ENCODE measurements around the gene ADK.

ADK gene

DNA sequence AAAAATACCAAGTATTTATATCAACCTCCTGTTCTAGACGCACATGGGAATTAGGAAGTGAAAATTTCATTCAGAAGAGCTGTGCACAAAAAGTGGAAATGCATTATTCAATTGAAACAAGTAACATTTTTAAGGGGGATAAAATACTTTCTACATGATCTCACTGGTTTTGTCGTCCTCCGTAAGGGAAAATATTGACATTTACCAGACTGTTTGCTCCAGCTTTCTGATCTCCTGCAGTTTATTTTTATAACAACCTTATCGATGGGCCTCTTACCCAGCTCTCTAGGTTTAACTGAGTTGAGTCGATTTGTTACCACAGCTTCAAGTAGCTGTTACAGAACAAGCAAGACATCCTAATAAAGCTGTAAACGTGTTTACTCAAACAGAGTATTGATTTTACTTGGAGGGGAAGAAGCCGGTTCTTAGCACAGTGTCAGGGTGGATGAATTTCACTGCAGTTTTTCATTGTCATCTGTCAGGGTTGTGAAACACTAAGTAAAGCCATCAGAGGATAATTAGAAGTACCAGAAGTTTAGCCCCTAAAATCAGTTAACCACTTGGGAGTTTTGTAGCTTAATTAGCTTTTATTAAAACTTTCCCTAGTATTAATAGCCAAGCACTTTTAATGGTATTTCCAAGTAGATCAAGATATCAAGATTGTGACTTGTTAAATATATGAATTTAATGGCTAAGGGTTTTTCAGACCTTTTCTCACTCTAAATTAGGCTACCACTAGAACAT is 532.8 kb downstream of the ADK start:
- peak; percentile 7 for DNase-seq

DNA sequence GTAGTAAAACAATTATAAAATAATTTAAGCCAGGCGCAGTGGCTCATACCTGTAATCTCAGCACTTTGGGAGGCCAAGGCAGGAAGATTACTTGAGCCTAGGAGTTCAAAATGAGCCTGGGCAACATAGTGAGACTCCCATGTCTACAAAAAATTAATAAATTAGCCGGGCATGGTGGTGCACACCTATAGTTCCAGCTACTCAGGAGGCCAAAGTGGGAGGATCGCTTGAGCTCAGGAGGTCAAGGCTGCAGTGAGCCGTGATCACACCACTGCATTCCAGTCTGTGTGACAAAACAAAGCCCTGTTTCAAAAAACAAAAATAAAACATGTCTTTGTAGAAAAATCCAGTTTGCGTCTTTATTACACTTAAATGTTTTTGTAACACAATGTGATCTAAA is 533.4 kb downstream of the ADK start:
- no peak for DNase-seq

DNA sequence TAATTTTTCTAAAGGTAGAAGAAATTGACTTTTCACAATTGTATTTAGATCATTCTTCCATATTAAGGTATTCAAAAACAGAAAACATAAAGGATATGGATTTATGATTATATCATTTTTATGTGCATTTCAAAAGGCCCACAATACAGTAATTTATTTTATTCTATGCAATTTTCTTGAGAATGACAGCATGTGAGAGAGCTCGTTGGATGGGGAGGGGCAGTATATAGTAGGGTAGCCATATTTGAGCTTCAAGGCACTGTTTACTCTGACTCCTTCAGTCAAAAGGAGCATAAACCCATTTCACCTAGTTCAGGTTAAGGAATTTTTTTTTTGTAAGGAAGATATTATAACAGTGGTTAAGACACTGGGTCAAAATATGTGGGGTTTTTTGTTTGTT is 534.5 kb downstream of the ADK start:
- no peak for DNase-seq

GRCh38 chr10:74690393-74690792 is 539.4 kb downstream of the ADK start:
- no peak for DNase-seq

GRCh38 chr10:74691164-74691563 is 540.1 kb downstream of the ADK start:
- no peak for DNase-seq

DNA sequence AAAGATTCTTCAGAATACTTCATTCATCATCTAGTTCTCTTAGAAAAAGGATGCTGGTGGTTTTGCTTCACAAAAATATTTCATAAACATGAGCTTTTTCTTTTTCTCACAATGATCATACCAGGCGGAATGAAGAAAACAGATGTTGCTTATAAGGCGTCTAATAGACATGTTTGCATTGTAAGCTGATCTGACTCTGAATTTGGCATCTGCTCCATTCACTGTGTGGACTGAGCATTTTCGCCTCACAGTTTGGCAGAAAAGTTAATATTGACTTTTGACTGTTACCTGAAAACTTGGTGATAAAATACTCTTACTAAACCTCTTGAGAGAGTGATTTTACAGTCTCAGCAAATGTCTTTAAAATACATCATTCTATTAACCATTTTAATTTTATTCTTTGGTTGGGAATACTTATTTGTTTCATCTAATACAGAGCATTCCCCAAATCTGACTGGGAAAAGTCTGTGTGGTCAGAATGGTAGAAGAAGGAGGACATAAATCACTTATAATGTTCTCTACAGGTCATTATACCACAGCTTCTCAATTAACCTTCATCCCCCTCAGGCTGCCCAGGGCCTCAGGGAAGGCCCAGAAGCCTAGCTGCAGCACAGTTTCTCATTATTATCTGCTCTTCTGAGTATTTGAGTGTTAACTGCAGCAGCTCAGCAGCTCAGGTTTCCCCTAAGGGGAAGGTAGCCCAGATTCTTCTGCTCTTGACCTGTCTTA is 553.8 kb downstream of the ADK start:
- DNase-seq, result no peak

GRCh38 chr10:74705358-74705980 is 554.4 kb downstream of the ADK start:
- no peak for DNase-seq

GRCh38 chr10:74706966-74707365 is 555.9 kb downstream of the ADK start:
- DNase-seq, result no peak

DNA sequence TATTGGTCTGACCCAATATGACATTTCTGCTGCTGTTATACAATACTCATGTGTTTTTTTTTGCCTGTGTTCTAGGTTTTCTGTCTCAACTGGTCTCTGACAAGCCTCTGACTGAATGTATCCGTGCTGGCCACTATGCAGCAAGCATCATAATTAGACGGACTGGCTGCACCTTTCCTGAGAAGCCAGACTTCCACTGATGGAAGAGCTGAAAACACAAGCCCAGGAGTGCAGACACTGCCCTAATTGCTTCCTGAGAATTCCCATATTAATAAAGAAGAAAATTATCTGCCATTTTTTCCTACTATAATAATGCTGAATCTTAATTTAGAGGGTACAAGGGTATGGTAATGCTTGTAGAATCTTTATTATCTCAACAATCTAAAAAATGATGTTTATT is 557.2 kb downstream of the ADK start:
- no peak for DNase-seq

GRCh38 chr10:74718208-74718607 is 567.2 kb downstream of the ADK start:
- no peak for DNase-seq

- DNase-seq, result no peak
Measured at GRCh38 chr10:74728225-74728624, 577.2 kb downstream of the ADK start.

DNA sequence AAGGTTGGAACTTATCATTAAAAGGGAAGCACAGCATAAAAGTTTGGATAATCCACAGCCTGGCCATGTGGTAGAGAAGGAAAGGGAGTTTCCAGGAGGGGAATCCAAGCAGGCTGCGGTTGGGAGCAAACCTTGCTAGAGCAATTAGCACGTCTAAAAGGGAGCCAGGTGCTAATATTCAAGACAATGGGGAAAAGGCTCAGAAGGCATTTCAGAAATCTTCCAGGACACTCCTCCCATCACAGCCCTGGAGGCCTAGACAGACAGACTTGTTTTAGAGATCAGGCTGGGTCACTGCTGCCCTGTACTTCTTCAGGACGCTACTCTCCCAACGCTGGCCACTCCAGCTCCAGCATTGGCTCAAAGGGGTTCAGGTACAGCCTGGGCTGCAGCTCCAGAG is 579.2 kb downstream of the ADK start:
- no peak for DNase-seq

- DNase-seq, result no peak
Measured at GRCh38 chr10:74733612-74734011, 582.6 kb downstream of the ADK start.

GRCh38 chr10:74736029-74736428 is 585.0 kb downstream of the ADK start:
- no peak for DNase-seq

- no peak for DNase-seq
Measured at GRCh38 chr10:74738052-74738451, 587.0 kb downstream of the ADK start.

DNA sequence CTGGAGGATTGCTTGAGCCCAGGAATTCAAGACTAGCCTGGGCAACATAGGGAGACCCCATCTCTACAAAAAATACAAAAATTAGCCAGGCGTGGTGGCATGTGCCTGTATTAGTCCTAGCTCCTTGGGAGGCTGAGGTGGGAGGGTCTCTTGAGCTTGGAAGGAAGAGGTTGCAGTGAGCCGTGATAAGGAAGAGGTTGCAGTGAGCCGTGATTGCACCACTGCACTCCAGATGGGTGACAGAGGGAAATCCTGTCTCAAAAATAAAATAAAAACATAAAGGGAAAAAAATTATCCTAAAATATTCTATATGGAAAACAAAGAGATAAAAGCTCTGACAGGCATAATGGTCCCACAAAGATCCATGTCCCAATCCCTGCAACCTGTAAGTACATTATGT is 587.5 kb downstream of the ADK start:
- no peak for DNase-seq

DNA sequence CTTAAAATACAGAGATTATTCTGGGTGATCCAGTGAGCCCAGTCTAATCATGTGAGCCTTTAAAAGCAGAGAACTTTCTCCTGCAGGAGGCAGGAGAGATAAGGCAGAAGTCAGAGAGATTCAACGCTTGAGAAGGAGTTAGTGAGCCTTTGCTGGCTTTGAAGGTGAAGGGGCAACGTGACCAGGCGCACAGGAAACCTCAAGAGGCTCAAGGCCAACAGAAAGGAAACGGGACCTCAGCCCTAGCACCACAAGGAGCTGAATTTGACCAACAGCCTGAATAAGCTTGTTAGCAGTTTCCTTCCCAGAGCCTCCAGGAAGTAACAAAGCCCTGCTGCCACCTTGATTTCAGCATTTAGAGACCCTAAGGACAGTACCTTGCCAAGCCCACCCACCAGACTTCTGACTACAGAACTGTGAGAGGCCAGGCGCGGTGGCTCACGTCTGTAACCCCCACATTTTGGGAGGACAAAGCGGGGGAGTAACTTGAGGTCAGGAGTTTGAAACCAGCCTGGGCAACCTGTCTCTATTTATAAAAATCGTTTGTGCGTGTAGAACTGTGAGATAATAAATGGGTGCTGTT is 588.1 kb downstream of the ADK start:
- peak; percentile 73 for DNase-seq

DNA sequence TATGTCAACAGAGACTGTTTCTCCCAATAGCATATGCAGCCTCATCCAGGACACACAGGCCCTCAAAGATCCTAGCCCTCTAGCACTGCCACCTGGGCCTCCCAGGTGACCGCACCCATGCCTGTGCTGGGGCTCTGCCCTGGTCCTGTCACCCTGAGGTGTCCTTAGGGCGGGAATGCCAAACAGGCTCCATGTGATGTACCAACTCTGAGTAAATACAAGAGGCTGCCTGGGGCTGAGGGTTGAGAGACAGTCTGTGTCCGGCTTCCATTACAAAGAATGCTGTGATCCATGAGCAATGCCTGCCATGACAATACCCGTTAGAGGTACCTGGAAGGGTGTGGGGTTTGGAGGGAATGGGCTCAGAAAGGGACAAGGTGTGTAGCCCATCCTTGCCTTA is 592.4 kb downstream of the ADK start:
- no peak for DNase-seq

DNA sequence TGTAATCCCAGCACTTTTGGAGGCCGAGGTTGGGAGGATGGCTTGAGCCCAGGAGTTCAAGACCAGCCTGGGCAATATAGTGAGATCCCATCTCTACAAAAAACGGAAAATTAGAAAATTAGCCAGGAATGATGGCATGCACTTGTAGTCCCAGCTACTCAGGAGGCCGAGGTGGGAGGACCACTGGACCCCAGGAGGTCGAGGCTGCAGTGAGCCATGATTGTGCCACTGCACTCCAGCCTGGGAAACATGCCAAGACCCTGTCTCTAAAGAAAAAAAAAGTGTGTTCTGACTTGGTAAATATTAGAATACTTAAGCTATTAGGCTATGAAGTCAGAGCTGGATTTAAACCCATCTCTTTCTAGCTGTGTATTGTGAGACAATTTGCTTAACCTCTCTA is 594.4 kb downstream of the ADK start:
- no peak for DNase-seq

DNA sequence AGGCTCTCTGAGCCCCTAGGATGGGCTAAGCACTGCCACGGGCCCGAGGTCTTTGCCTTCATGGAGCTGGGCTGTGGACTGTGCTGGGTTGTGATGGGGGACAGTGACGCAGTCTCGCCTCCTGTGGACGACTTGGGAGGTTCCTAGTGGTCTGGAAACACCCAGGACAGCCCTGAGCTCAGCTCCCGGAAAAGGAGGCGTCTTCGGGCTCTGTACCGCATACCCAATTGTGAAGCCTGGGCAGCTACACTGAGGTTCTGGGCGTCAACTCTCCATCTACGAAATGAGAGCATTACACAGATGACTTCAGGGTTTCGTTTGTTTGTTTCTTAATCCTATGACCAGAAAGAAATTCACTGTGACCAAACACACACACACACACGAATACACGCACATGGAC is 595.8 kb downstream of the ADK start:
- no peak for DNase-seq

DNA sequence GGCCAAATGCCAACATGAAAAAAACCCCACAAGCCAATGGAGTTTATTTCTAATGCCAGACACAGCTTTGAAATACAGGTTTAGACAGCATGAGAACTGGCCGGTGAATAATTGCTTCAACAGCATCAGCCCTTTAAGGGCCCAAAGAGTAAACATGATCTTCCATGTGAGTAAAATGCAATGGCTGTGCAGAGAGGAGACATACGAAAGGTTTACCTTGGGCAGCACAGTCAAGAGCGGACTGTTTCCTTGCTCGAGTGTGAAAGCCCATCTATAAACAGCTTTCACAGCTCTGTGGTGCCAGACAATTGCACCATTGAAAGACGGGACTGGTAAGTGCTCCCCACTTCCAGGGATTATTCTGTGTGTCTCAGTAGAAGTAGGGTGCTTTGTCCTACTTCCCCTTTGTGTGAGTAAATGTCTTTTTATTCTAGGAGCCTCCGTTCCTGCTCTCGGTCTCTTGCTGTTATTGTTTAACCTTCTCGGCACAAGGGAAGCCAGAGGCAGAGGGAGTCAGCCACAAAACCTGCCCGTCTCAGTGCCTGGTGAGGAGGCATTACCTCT is 597.5 kb downstream of the ADK start:
- no peak for DNase-seq

GRCh38 chr10:74750848-74751274 is 599.8 kb downstream of the ADK start:
- no peak for DNase-seq

GRCh38 chr10:74752371-74753040 is 601.5 kb downstream of the ADK start:
- no peak for DNase-seq
